Vagina (tissue), 2 donors: ENCODE results near the gene GABRB3.

ENCODE experiments used
- CTCF ChIP-seq, 3 experiments: fragments of 450-650 bp in 2 of 3; fragments of 200-600 bp in 1 of 3; sonication (generic) in 1 of 3; IDR thresholded peaks; one replicate each; pipeline ENCODE4 v1.5.1; 2017 to 2019; ENCODE audit warnings: antibody characterized with exemption in 3 of 3, mild to moderate bottlenecking in 2 of 3, moderate library complexity in 2 of 3
- POLR2A ChIP-seq, 2 donors: fragments of 450-650 bp; IDR thresholded peaks; one replicate each; pipeline ENCODE4 v1.6.1; 2017; ENCODE audit warnings: antibody characterized with exemption in 2 of 2, mild to moderate bottlenecking in 2 of 2, moderate library complexity in 2 of 2

DNA sequence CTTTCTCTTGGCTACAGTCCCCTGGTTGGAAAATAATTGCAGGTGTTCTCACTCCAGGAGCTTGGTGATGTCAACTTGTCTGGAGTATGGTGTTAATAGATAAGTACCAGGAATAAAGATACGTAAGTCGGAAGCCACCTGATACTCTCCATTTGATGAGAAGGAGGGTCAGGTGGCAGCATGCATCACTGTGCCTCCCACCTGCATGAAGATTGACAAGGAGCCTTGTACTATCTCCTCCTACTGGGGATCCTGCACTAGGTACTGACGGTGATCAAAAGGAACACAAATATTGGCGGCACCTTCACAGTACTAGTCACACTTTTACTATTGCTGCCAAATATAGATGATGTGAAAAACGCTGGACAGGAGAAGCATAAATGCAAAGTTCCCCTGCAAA, 32.6 kb upstream of the GABRB3 start:
- no peak for TF ChIP-seq CTCF (IDR thresholded peaks at IDR 0.05)
- no peak for TF ChIP-seq POLR2A (IDR thresholded peaks at IDR 0.05)
